ENCODE results near the gene PCSK6.

The PCSK6 gene

GRCh38 chr15:101267320-101268104, 222.0 kb downstream of the PCSK6 start:
- no peak for DNase-seq

GRCh38 chr15:101266787-101267186, 222.7 kb downstream of the PCSK6 start:
- DNase-seq: no peak

GRCh38 chr15:101266034-101266433, 223.5 kb downstream of the PCSK6 start:
- DNase-seq: no peak

GRCh38 chr15:101264911-101265641, 224.4 kb downstream of the PCSK6 start:
- no peak for DNase-seq

GRCh38 chr15:101264011-101264410, 225.5 kb downstream of the PCSK6 start:
- no peak for DNase-seq

- no peak for DNase-seq
Measured at GRCh38 chr15:101262551-101262950, 227.0 kb downstream of the PCSK6 start.

- no peak for DNase-seq
Measured at GRCh38 chr15:101258238-101259144, 231.0 kb downstream of the PCSK6 start.

GRCh38 chr15:101256757-101257156, 232.8 kb downstream of the PCSK6 start:
- no peak for DNase-seq

GRCh38 chr15:101255615-101256241, 233.8 kb downstream of the PCSK6 start:
- DNase-seq: no peak

- no peak for DNase-seq
Measured at GRCh38 chr15:101255051-101255395, 234.5 kb downstream of the PCSK6 start.

GRCh38 chr15:101254157-101255050, 235.1 kb downstream of the PCSK6 start:
- no peak for DNase-seq

Data from activated T-cell treated with anti-CD3 and anti-CD28 coated beads, Interleukin-2, amount 50 U/mL, for 1 hour (primary cell).